ENCODE measurements around the gene FGD1. TPM values are rescaled to one million over a fixed set of nuclear protein-coding genes. Genes with fewer than 3 reads are reported as not detected.
A peak's percentile ranks its signal among the peaks of the same experiment; 100 is the strongest.

The FGD1 gene
- total and polyA plus RNA-seq, 2 experiments from 2014 or later, result 9.0 to 11.9 TPM

- Histone ChIP-seq H3K4me2 (peak overlapping the region; percentile 42), H3K79me2 (peaks cover 20% of the 10 kb centered on the region), H3K27ac (peak overlapping the region; percentile 59), H3K4me3 (no peak overlapping the region), H2AFZ (no peak overlapping the region), H3K36me3 (replicated peaks; ENCODE audit: insufficient read depth, low read depth) (no peaks in the 10 kb centered on the region), H3K4me1 (ENCODE audit: insufficient read depth) (peaks cover 12% of the 10 kb centered on the region), H3K9me2 (replicated peaks; ENCODE audit: insufficient read depth) (no peaks in the 10 kb centered on the region), H3K27me3 (no peaks in the 10 kb centered on the region), H3K9me3 (ENCODE audit: low read depth) (no peaks in the 10 kb centered on the region), H4K20me1 (ENCODE audit: insufficient read depth, poor library complexity, severe bottlenecking) (no peaks in the 10 kb centered on the region)
- DNase-seq (ENCODE audit: low spot score), result no peak
- no peak for TF ChIP-seq EZH2 (IDR thresholded peaks at IDR 0.05; ENCODE audit: borderline replicate concordance)
- no peak for TF ChIP-seq CTCF (IDR thresholded peaks at IDR 0.05; ENCODE audit: poor library complexity)
- TF ChIP-seq EZH2phosphoT487 (IDR thresholded peaks at IDR 0.05; ENCODE audit: low read depth, severe bottlenecking, unreplicated experiment), result no peak
- WGBS (ENCODE audit: low lambda C conversion rate, missing lambda C conversion rate), result 33% methylated on average over 8 of the region's 9 CpGs
Measured at GRCh38 chrX:54479136-54480111, 16.6 kb downstream of the FGD1 start.

DNA sequence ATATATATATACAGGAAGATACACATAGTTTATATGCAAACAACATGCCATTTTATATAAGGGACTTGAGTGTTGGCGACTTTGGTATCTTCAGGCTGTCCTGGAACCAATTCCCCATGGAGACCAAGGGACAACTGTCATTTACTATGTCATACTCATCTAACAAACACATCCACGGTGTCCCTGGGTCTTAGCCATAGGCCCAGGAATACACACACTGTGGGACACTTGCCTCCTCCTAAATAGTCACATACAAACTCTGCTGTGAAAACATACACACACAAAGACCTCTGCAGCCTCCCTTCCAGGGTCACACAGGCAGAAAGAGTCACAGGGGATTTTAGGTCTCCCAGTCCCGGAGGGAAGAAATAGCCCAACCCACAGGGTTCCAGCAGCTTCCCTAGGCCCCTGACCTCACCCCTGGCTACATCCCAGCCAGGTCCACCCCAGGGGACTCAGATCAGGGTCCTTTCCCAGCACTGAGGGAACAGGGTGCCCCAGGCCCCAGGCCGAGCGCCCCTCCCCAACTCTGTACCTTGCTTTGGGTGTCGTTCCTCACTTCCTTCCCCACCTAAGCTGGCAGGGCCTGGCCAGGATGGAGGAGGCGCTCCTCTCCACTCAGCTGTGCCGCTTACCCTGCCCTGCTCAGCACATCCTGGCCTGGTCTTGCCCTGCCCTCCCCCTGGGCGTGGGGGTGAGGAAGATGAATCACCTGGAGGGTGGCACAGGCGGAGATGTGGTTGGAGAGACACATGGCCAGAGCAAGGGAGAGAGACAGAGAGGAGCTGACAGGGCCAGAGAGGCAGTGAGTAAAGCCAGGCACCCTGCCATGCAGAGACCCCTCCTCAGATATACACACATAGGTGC lies 21.8 kb downstream of the FGD1 start:
- no peaks in the 10 kb centered on the region for H3K27me3 ChIP-seq
- H3K9me2 ChIP-seq (replicated peaks; ENCODE audit: insufficient read depth), result no peaks in the 10 kb centered on the region
- peaks cover 5% of the 10 kb centered on the region for H3K4me1 ChIP-seq (ENCODE audit: insufficient read depth)
- no peaks in the 10 kb centered on the region for H3K9me3 ChIP-seq (ENCODE audit: low read depth)
- no peaks in the 10 kb centered on the region for H3K36me3 ChIP-seq (replicated peaks; ENCODE audit: insufficient read depth, low read depth)
- H3K4me2 ChIP-seq, result no peak overlapping the region
- no peak overlapping the region for H3K4me3 ChIP-seq
- H4K20me1 ChIP-seq (ENCODE audit: insufficient read depth, poor library complexity, severe bottlenecking), result no peaks in the 10 kb centered on the region
- no peak for DNase-seq (ENCODE audit: low spot score)
- no peak overlapping the region for H3K27ac ChIP-seq
- TF ChIP-seq EZH2phosphoT487 (IDR thresholded peaks at IDR 0.05; ENCODE audit: low read depth, severe bottlenecking, unreplicated experiment), result no peak
- no peak for TF ChIP-seq EZH2 (IDR thresholded peaks at IDR 0.05; ENCODE audit: borderline replicate concordance)
- TF ChIP-seq CTCF (IDR thresholded peaks at IDR 0.05; ENCODE audit: poor library complexity), result no peak
- 80% methylated on average over 10 of the region's 10 CpGs for WGBS (ENCODE audit: low lambda C conversion rate, missing lambda C conversion rate)
- peaks cover 13% of the 10 kb centered on the region for H3K79me2 ChIP-seq
- H2AFZ ChIP-seq, result no peak overlapping the region

GRCh38 chrX:54470054-54470760 lies 25.8 kb downstream of the FGD1 start:
- no peaks in the 10 kb centered on the region for H3K9me2 ChIP-seq (replicated peaks; ENCODE audit: insufficient read depth)
- H3K27me3 ChIP-seq, result no peaks in the 10 kb centered on the region
- H3K4me1 ChIP-seq (ENCODE audit: insufficient read depth), result no peaks in the 10 kb centered on the region
- TF ChIP-seq CTCF (IDR thresholded peaks at IDR 0.05; ENCODE audit: poor library complexity), result no peak
- H3K79me2 ChIP-seq, result no peaks in the 10 kb centered on the region
- no peak for DNase-seq (ENCODE audit: low spot score)
- H2AFZ ChIP-seq, result no peak overlapping the region
- H3K36me3 ChIP-seq (replicated peaks; ENCODE audit: insufficient read depth, low read depth), result no peaks in the 10 kb centered on the region
- no peak overlapping the region for H3K4me2 ChIP-seq
- H4K20me1 ChIP-seq (ENCODE audit: insufficient read depth, poor library complexity, severe bottlenecking), result no peaks in the 10 kb centered on the region
- H3K27ac ChIP-seq, result no peak overlapping the region
- no peak overlapping the region for H3K4me3 ChIP-seq
- WGBS (ENCODE audit: low lambda C conversion rate, missing lambda C conversion rate), result 88% methylated on average over 20 of the region's 21 CpGs
- H3K9me3 ChIP-seq (ENCODE audit: low read depth), result no peaks in the 10 kb centered on the region
